Stimulated activated CD4-positive, alpha-beta T cell treated with anti-CD3 and anti-CD28 coated beads, Interleukin-15, amount 100 ng/mL, for 48 hours (primary cell): Measurements from ENCODE around the gene PSMB2.
"Not testable (repeated sequence)": the region's sequence is repeated elsewhere in the genome, so short reads cannot be mapped to it uniquely, and the experiment has no call there.

Experiments
- DNase-seq, 2 donors: peaks; one replicate each; pipeline ENCODE4 v3.0.0-alpha.2; 2020; ENCODE audit warnings: low read depth in 2 of 2

The PSMB2 gene

GRCh38 chr1:35592991-35593769 lies 48.1 kb downstream of the PSMB2 start:
- no peak for DNase-seq

- DNase-seq, result no peak
Observed at GRCh38 chr1:35591211-35591610, 50.1 kb downstream of the PSMB2 start.

GRCh38 chr1:35590476-35591040 lies 50.8 kb downstream of the PSMB2 start:
- DNase-seq, result no peak

- DNase-seq, result no peak
Observed at GRCh38 chr1:35589516-35590427, 51.6 kb downstream of the PSMB2 start.

DNA sequence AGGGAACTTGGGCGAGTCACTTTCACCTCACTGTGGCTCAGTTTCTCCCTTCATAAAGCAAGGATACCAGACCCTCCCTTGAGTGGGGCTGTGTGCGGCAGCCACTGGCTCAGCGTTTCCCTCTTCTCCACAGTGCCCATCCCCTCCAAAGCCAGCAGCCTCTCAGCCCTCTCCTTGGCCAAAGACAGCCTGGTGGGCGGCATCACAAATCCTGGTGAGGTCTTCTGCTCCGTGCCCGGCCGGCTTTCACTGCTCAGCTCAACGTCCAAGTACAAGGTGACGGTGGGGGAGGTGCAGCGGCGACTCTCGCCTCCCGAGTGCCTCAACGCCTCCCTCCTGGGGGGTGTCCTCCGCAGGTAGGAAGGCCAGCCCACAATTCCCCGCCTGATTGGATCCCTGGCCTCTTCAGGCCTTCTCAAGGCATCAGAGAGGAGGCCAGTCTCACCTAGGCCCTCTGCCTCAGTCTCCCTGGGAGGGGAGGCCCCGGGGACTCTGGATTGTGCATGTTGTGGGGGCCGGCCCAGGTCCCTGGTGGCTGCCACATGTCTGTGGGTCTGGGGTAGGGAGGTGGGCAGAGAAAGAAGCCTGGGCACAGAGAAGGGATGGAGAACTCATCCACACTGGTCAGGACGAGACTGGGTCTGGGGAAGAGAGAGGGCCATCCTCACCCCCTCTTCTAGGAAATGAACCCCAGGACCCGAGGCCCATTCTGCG lies 53.0 kb downstream of the PSMB2 start:
- no peak for DNase-seq

- no peak for DNase-seq
Observed at GRCh38 chr1:35587736-35588135, 53.6 kb downstream of the PSMB2 start.

- no peak for DNase-seq
Observed at GRCh38 chr1:35586808-35587207, 54.5 kb downstream of the PSMB2 start.

- DNase-seq, result not testable (repeated sequence)
Observed at GRCh38 chr1:35585805-35586204, 55.5 kb downstream of the PSMB2 start.

DNA sequence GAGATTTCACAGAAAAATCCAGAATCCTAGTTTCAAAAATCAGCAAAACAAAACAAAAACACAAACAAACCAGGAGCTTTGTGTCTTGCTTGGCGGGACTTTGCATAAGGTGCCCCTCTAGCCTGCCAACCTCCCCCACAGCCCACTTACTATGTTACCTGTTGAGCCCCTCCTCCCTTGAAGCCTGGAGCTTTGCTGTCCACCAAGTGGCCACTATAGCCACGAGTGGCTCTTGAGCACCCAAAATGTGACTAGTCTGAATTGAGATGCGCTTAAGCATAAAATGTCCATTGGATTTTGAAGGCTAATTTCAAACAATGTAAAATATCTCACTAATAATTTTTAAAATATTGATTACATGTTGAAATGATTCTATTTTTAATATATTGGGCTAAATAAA lies 56.0 kb downstream of the PSMB2 start:
- DNase-seq, result no peak

GRCh38 chr1:35581621-35582020 lies 59.7 kb downstream of the PSMB2 start:
- DNase-seq, result not testable (repeated sequence)

GRCh38 chr1:35580949-35581388 lies 60.4 kb downstream of the PSMB2 start:
- no peak for DNase-seq

- DNase-seq, result peak in 1 of 2 donors; percentile 33
Observed at GRCh38 chr1:35577071-35577998, 64.0 kb downstream of the PSMB2 start.

DNA sequence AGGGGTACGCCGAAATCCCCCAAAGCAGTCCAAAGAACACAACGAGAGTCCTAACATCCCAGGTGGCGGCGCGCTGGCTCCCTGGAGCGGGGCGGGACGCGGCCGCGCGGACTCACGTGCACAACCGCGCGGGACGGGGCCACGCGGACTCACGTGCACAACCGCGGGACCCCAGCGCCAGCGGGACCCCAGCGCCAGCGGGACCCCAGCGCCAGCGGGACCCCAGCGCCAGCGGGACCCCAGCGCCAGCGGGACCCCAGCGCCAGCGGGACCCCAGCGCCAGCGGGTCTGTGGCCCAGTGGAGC lies 64.6 kb downstream of the PSMB2 start:
- DNase-seq, result not testable (repeated sequence)

DNA sequence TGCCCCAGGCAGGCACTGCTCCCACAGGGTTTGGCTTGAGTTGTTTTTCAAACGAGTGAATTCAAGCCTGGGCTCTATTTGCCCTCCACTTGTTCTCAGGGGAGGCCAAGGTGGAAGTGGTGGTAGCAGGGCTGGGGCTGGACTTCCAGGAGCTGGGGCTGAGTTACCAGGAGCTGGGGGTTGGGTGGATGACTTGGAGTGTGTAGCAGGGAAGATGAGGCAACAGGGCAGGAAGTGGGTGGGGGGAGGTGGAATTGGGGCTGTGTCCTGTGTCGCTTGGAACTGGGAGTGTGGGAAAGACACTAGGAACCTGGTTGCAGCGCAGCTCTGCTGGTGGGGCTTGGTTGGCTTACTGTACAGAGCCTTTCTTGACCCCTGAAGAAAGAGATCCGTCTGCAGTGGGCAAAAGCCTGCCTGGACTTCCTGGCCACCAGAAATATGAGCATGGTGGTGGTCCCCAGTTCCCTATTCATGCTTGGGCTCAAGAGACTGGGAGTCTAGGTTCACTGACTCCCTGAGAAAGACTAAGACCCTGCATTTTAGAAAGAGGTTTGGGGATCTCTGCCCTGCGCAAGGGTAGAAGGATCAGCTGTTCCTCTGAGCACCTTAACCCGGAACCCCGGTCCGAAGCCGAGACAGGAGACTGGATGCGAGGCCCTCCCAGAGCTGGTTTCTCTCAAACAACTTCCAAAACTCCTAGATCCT lies 65.1 kb downstream of the PSMB2 start:
- no peak for DNase-seq

DNA sequence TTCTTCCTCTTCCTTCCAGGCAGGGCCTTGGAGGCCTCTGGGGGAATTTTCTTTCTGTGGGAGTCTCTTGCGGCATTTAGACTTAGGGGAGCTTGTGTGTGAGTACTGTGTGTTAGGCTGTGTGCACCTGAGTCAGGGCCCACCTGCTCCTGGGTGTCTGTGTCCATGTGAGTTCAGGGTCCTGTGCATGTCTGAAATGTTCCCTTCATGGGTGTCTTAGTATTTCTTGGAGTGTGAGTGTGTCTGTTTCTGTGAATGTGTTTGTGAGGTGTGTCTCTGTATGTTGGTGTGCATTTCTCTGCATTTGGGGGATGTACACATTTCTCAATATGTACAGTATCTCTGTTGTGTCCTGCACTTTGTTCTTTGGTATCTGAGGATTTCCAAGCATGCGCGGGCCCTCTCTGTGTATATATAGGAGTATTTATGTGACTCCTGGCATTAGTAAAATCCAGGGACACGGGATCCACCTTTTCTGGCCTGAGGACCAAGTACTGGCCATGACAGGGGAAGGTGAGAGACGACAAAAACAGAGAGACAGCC lies 65.8 kb downstream of the PSMB2 start:
- DNase-seq, result no peak

DNA sequence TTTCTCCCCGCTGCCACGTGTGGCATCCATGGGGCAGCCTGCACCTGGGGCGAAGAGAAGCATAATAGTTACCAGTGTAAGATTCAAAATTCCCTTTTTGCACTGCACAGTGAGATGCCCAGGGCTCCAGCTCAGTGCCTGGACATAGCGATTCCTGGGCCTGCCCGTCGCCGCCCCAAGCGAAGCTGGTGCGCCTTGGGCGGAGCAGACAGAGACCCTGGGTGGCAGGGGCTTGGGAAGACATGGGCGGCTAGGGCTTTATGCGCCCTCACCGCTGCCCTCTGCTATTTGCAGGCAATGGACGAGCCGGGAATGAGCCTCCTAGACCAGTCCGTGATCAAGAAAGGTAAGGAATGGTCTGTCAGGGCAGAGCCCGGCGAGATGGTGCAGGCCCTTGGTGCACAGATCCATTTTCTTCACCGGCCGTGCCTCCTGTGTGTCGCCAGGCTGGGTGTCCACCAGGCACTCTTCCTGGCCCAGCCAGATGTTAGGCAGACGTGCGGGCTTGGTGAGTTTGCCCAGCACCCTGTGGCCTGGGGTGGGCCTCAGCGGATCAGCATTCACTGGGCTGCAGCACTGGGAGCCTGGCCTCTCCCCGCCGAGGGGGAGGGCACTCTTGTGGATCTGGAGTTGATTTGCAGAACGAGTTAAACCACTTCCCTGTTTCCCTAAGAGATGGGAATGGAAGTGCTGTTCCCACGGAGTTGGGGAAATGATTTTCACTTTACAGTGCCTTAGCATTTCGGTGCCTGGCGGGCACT lies 66.5 kb downstream of the PSMB2 start:
- DNase-seq, result no peak

DNA sequence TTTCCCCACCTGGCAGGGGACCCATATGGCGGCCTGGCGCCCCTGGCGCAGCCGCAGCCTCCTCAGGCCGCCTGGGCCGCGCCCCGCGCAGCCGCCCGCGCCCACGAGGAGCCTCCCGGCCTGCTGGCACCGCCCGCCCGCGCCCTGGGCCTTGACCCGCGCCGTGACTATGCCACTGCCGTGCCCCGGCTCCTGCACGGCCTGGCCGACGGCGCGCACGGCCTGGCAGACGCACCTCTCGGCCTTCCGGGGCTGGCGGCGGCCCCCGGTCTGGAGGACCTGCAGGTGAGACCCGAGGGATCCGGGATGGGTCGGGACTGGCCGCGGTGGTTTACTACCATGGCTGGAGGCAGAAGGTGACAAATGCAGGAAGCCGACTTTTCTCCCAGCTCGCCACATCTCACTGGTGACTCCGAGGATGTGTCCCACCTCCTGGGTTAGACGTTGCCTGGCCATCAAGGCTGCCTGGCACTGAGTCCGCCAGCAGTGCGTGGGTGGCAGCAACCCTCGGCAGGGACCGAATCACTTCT lies 67.1 kb downstream of the PSMB2 start:
- no peak for DNase-seq

- no peak for DNase-seq
Observed at GRCh38 chr1:35573198-35574124, 67.9 kb downstream of the PSMB2 start, which contains the start of gene TFAP2E. Gene TFAP2E (plus strand): TSS chr1:35573314. CDS start chr1:35573578, 264 bp downstream.
